HG02981 (cell line): ENCODE measurements around the gene TSR1.

Experiments used
- ATAC-seq: cut with Tn5 transposase; IDR thresholded peaks from one replicate; pipeline ENCODE4 v1.9.1; 2021; ENCODE audit warnings: mild to moderate bottlenecking, moderate library complexity; ENCODE audit not compliant: unreplicated experiment

TSR1 gene

DNA sequence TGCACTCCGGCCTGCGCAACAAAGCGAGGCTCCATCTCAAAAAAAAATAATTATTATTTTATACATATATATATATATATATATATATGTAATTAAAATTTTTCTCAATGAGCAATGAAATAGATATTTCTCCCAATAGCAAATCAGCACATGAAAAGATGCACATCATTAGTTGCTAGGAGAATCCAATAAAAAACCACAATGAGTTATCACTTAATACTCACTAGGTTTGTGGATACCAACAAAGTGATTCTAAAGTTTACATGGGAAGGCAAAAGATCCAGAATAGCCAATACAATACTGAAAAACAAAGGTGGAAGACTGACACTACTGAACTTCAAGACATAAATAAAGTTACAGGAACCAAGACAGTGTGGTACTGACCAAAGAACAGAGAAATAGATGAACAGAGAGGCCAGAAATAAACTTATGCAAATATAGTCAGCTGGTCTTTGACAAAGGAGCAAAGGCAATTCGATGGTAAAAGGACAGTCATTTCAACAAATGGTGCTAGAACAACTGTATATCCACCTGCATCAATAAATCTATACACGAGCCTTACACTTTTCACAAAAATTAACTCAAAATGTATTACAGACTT, 46.3 kb downstream of the TSR1 start:
- no peak for ATAC-seq

DNA sequence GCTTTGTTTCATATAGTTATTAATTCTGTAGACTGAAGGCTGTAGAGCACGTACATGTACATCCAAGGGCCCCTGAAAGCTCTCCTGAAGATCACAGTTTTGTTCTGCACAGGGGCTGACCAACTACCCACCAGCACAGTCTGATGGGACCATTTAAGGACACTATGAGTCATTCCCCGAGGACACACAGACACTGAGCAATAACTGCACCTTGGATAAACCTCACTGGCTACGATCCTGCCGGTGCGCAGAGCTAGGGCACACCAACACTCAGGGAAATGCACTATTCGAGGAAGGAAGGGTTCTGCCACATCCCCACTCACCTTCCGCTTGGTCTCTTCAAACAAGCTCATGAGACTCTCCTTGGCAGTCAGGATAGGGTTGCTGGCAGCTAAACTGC, 53.0 kb downstream of the TSR1 start:
- no peak for ATAC-seq

DNA sequence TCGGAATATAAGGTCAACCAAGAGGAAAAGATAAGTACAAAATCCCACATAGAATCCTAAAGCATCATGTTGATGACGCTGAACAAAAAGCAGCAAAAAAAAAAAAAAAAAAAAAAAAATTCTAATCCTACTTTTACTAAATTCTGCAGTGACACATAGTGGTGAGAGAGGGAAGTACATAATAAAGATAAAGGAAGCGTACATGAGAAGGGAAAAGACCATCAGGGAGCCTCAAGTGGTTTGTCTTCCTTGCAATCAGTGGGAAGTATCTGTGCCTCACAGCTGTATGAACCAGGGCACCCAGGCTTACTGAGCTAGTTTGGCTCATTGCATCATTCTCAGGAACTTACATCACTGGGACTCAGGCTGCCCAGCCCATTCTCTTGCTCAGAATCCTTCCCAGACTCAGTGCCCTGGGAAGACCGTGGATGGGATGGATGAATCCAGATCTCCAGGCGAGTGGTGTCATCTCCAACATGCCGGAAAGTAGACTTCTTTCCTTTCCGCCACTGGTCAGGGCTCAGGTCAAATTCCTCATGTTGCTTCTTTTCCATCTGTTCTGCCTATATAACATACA, 53.9 kb downstream of the TSR1 start:
- ATAC-seq: no peak

DNA sequence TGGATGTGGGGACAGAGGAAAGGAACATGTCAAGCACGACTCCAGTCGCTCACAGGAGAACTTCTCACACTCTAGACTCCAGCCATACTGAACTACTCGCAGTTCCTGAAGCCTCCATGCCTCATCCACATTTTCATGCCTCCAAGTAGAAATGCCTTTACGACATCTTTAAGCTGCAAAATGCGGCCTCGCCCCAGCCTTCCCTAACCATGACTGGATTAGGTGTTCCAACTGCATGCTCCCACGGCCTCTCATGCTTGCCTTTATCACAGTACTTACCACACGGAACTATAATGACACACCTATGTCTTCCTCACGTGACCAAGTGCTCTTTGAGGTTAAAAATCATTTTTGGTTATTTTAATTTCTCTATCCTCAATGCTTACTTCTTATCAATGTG, 56.5 kb downstream of the TSR1 start:
- ATAC-seq: no peak

DNA sequence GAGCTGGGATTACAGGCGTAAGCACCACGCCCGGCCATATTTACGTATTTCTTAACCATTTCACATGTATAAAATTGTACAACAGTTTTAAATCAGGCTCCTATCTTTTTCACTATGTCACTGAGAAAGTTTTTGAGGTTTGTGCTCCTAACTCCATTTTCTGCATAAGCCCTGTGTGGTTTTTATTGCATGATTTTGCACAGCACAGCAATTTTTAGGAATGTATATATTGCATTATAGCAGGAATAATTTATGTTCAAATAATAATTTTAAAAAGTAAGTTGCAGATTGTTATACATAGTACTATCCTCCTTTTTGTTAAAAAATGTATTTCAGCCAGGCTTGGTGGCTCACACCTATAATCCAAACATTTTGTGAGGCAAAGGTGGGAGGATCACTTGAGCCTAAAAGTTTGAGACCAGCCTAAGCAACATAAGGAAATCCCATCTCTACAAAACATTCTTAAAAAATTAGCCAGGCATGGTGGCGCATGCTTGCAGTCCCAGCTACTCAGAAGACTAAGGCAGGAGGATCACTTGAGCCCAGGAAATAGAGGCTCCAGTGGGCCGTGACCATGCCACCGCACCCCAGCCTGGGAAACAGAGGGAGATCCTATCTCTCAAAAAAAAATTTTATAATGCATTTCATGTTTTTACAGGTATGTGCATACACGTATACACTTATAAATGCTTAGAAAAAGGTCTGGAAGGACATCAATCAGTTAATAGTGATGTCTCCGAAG, 58.7 kb downstream of the TSR1 start:
- no peak for ATAC-seq

DNA sequence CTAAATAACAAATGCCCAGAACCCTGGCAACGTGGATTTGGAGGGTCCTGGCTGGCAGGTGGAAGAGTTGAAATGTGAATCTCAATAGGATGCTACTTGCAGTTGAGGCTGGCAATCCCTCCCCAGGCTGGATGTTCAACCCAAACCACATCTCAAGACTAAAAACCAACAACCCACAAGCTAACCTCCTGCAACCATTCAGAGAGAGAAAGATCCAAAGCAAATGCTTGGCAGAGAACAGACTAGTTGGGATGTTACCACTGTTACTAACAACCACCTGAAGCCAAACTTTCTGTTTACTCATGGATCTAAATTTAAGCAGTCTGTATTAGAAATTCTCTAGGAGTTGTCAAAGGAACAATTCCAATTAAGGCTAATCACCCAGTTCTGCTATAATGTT, 60.5 kb downstream of the TSR1 start:
- no peak for ATAC-seq

DNA sequence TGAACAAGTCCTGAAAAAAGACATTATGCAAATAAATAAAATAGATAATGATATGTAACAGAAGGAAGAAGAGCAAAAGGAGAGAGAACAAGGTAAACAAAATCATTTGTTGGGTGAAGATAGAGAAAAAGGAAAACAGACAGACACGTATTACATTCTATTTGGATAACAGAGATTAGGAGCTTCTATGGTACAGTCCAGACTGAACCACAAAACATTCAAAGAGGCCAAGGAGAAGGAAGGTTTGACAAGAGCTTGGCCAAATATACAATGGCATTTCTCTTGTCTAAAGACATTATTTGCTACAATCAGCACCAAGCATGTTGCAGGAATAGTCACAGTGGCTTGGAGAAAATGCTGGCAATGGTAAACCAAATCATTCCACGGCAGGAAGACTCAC, 61.8 kb downstream of the TSR1 start:
- no peak for ATAC-seq
